CD14-positive monocyte (primary cell): ENCODE results near the gene PADI1. TPM values are rescaled to one million over a fixed set of nuclear protein-coding genes. Genes with fewer than 3 reads are reported as not detected.
A peak's percentile ranks its signal among the peaks of the same experiment; 100 is the strongest.

Experiments
- DNase-seq, 3 donors: peaks; one replicate each; pipeline ENCODE4 v3.0.0-alpha.2; 2011 to 2022
- H2AFZ ChIP-seq: 2 replicates; pipeline ENCODE4 v1.6.0; 2012; ENCODE audit warnings: mild to moderate bottlenecking, low read depth, low read length, inconsistent platforms; ENCODE audit not compliant: insufficient read depth, poor library complexity, severe bottlenecking
- H3K27ac ChIP-seq, 2 donors: 1 replicate in 1 of 2; 2 replicates in 1 of 2; pipeline ENCODE4 v1.5.1; 2012 to 2013; ENCODE audit warnings: low read length in 2 of 2, control low read depth in 1 of 2, inconsistent platforms in 1 of 2, low read depth in 1 of 2, mild to moderate bottlenecking in 1 of 2
- H3K27me3 ChIP-seq, 2 donors: one replicate each; pipeline versions ENCODE4 v1.6.0 to v1.6.1; 2011 to 2013; ENCODE audit warnings: low read length in 2 of 2; ENCODE audit not compliant: control insufficient read depth in 2 of 2, insufficient read depth in 2 of 2
- H3K36me3 ChIP-seq, 2 donors: replicated peaks in 1 of 2; 1 replicate in 1 of 2; 2 replicates in 1 of 2; pipeline versions ENCODE4 v1.5.1 to v1.6.1; 2012 to 2013; ENCODE audit warnings: low read length in 2 of 2, control low read depth in 1 of 2, inconsistent platforms in 1 of 2, mild to moderate bottlenecking in 1 of 2; ENCODE audit not compliant: insufficient read depth in 2 of 2, control insufficient read depth in 1 of 2
- H3K4me1 ChIP-seq, 2 donors: 1 replicate in 1 of 2; 2 replicates in 1 of 2; pipeline versions ENCODE4 v1.5.1 to v1.6.1; 2012 to 2013; ENCODE audit warnings: low read length in 2 of 2, control low read depth in 1 of 2, inconsistent platforms in 1 of 2, mild to moderate bottlenecking in 1 of 2, moderate library complexity in 1 of 2; ENCODE audit not compliant: insufficient read depth in 2 of 2, control insufficient read depth in 1 of 2
- H3K4me2 ChIP-seq: replicated peaks from 2 replicates; pipeline ENCODE3; 2012; ENCODE audit warnings: low read length, moderate library complexity, mild to moderate bottlenecking; ENCODE audit not compliant: poor library complexity, severe bottlenecking; ENCODE audit errors: extremely low read depth
- H3K4me3 ChIP-seq, 3 experiments: fragments of 200-600 bp in 1 of 3; sonication (generic) in 1 of 3; replicated peaks in 1 of 3; 1 replicate in 2 of 3; 2 replicates in 1 of 3; pipeline ENCODE4 v1.5.1; 2011 to 2013; ENCODE audit warnings: low read length in 3 of 3, mild to moderate bottlenecking in 3 of 3, control low read depth in 2 of 3, low read depth in 2 of 3, inconsistent platforms in 1 of 3, moderate library complexity in 1 of 3
- H3K79me2 ChIP-seq: 2 replicates; pipeline ENCODE4 v1.6.0; 2012; ENCODE audit warnings: mild to moderate bottlenecking, control low read depth, inconsistent platforms, low read length, moderate library complexity; ENCODE audit not compliant: insufficient read depth
- H3K9ac ChIP-seq: 2 replicates; pipeline ENCODE4 v1.6.0; 2017; ENCODE audit warnings: low read length, mild to moderate bottlenecking; ENCODE audit not compliant: insufficient read depth, poor library complexity, severe bottlenecking
- H3K9me3 ChIP-seq, 2 donors: replicated peaks in 1 of 2; 1 replicate in 1 of 2; 2 replicates in 1 of 2; pipeline versions ENCODE4 v1.5.1 to v1.6.1; 2012 to 2013; ENCODE audit warnings: low read length in 2 of 2, control low read depth in 1 of 2; ENCODE audit not compliant: control insufficient read depth in 1 of 2, insufficient read depth in 1 of 2
- H4K20me1 ChIP-seq: 2 replicates; pipeline ENCODE4 v1.6.0; 2012; ENCODE audit warnings: mild to moderate bottlenecking, low read length, control low read depth, moderate library complexity; ENCODE audit not compliant: insufficient read depth
- H3K27ac Mint-ChIP-seq, 7 donors: one replicate each; pipeline ENCODE4 v1.8.0; 2020; ENCODE audit warnings: mild to moderate bottlenecking in 7 of 7, mixed read lengths in 7 of 7, moderate library complexity in 6 of 7, inconsistent platforms in 2 of 7
- H3K27me3 Mint-ChIP-seq, 3 donors: one replicate each; pipeline ENCODE4 v1.8.0; 2021 to 2022; ENCODE audit warnings: low read depth in 3 of 3, mild to moderate bottlenecking in 3 of 3, mixed read lengths in 3 of 3, moderate library complexity in 3 of 3, inconsistent platforms in 1 of 3
- H3K36me3 Mint-ChIP-seq, 2 donors: one replicate each; pipeline ENCODE4 v1.8.0; 2020; ENCODE audit warnings: mixed read lengths in 2 of 2, inconsistent platforms in 1 of 2, mild to moderate bottlenecking in 1 of 2
- H3K4me1 Mint-ChIP-seq: one replicate; pipeline ENCODE4 v1.8.0; 2020; ENCODE audit warnings: mild to moderate bottlenecking, mixed read lengths
- H3K4me3 Mint-ChIP-seq, 2 donors: one replicate each; pipeline ENCODE4 v1.8.0; 2020; ENCODE audit warnings: mild to moderate bottlenecking in 2 of 2, mixed read lengths in 2 of 2, moderate library complexity in 1 of 2
- H3K9me3 Mint-ChIP-seq, 7 donors: one replicate each; pipeline ENCODE4 v1.8.0; 2020 to 2022; ENCODE audit warnings: mixed read lengths in 7 of 7, mild to moderate bottlenecking in 6 of 7, moderate library complexity in 6 of 7, inconsistent platforms in 2 of 7
- WGBS: methylation state at CpG from one replicate; pipeline ENCODE4 v1.1.5; 2013; ENCODE audit warnings: missing lambda C conversion rate; ENCODE audit not compliant: insufficient coverage; 5-methylcytosine and 5-hydroxymethylcytosine counted together
- intact Hi-C, 2 donors: fragments of 100-400 bp; cut with micrococcal nuclease; formaldehyde crosslinking; loops; one replicate each; pipeline versions ENCODE4 v1.15.0 to v1.15.1; 2023
- polyA plus RNA-seq, 3 donors: library from polyadenylated mRNA; depleted of rRNA in 1 of 3; unstranded in 2 of 3; stranded (reverse) in 1 of 3; fragments of 300-500 nt in 2 of 3; fragments of >200 nt in 1 of 3; fragmentation: Illumina TruSeq in 2 of 3; gene quantifications; 1 replicate in 2 of 3; 2 replicates in 1 of 3; pipeline ENCODE4 v1.2.3, GENCODE V29; 2012 to 2021
- TF ChIP-seq, protein P1 (sequence below): fragments of 200-600 bp; IDR thresholded peaks from one replicate; pipeline ENCODE4 v1.8.0; 2022; ENCODE audit warnings: antibody characterized with exemption, mild to moderate bottlenecking

PADI1 gene
- polyA plus RNA-seq, 3 donors: not detected

DNA sequence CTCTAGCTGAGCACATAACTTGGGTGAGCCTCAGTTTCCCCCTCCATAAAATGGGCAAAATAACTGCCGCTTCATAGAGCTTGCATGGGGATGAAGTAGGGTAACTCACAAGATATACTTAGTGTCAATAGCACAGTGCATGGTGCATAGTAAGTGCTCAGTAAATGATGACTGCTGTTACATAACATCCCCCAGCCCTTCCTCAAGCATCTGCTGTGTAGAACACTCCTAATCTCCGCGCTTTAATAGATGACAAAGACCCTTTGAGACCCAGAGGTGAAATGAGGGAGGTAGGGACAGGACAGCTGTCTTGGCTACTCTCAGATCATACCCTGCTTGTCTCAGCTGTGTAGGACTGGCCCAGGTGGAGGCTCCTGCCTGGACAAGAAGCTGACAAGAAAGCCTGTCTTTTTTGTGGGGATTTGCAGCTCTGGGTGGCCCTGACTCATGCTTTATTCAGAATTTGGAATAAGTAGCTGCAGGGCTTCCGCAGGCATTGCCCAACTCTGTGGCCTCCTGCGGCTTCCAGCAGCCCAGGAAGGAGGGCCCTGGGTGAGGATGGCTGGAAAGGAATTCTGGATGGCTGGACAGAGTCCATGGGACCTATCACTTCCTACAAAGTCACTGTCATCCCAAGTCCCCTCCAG, 82.3 kb downstream of the PADI1 start:
- Histone ChIP-seq H3K4me2 (peak overlapping the region; percentile 66), H2AFZ (no peak overlapping the region), H3K36me3 (no peaks in the 10 kb centered on the region), H3K4me1 (peaks cover 61 to 63% of the 10 kb centered on the region in 2 donors), H3K79me2 (no peaks in the 10 kb centered on the region), H3K9me3 (no peaks in the 10 kb centered on the region), H3K27me3 (no peaks in the 10 kb centered on the region), H3K9ac (no peak overlapping the region), H4K20me1 (no peaks in the 10 kb centered on the region), H3K27ac (peak overlapping the region; percentile 67 to 75), H3K4me3 (peak overlapping the region in 1 of 3 experiments; percentile 35)
- Mint-ChIP-seq H3K4me1 (peaks cover 65% of the 10 kb centered on the region), H3K27ac (peak overlapping the region; percentile 73 to 94 (median 91)), H3K36me3 (peaks cover 0 to 2% of the 10 kb centered on the region in 2 donors), H3K4me3 (peak overlapping the region; percentile 50 to 79), H3K27me3 (peaks cover 0 to 4% (median 0%) of the 10 kb centered on the region in 3 donors), H3K9me3 (peaks cover 0 to 2% (median 0%) of the 10 kb centered on the region in 7 donors)
- DNase-seq: peak; percentile 35 to 76 (median 69)
- TF ChIP-seq, protein P1, sequence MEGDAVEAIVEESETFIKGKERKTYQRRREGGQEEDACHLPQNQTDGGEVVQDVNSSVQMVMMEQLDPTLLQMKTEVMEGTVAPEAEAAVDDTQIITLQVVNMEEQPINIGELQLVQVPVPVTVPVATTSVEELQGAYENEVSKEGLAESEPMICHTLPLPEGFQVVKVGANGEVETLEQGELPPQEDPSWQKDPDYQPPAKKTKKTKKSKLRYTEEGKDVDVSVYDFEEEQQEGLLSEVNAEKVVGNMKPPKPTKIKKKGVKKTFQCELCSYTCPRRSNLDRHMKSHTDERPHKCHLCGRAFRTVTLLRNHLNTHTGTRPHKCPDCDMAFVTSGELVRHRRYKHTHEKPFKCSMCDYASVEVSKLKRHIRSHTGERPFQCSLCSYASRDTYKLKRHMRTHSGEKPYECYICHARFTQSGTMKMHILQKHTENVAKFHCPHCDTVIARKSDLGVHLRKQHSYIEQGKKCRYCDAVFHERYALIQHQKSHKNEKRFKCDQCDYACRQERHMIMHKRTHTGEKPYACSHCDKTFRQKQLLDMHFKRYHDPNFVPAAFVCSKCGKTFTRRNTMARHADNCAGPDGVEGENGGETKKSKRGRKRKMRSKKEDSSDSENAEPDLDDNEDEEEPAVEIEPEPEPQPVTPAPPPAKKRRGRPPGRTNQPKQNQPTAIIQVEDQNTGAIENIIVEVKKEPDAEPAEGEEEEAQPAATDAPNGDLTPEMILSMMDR: no peak
- WGBS: no CpG with 5 or more reads among the region's 5 CpGs
- intact Hi-C loops: no loop called here

DNA sequence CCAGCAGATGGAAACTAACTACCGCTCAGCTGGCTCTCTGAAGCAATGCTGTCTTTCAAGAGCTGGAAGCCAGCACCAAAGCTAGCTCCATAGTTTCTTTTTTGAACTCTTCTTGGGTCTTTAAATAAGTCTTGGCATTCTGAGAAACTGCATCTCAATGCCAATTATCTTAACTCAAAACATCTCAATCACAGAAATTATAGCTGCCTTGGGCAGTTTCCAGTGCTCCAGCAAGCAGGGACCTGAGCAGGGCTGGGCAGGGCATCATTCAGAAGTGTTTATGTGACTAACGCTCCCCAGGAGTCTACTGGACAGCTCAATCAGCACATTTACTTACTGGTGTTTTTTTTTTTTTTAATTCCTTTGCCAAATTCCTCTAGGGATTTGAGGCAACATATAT, 84.8 kb downstream of the PADI1 start:
- H3K4me3 Mint-ChIP-seq: no peak overlapping the region
- intact Hi-C loops: no loop called here
- peaks cover 48% of the 10 kb centered on the region for H3K4me1 Mint-ChIP-seq
- peaks cover 0 to 2% of the 10 kb centered on the region in 2 donors for H3K36me3 Mint-ChIP-seq
- Histone ChIP-seq H3K4me1 (peaks cover 37 to 43% of the 10 kb centered on the region in 2 donors), H3K4me3 (no peak overlapping the region), H3K4me2 (no peak overlapping the region), H3K79me2 (no peaks in the 10 kb centered on the region), H3K27me3 (no peaks in the 10 kb centered on the region), H3K9me3 (no peaks in the 10 kb centered on the region), H4K20me1 (no peaks in the 10 kb centered on the region), H3K27ac (no peak overlapping the region), H2AFZ (no peak overlapping the region), H3K36me3 (no peaks in the 10 kb centered on the region), H3K9ac (no peak overlapping the region)
- peak overlapping the region in 1 of 7 donors; percentile 48 for H3K27ac Mint-ChIP-seq
- no peak for DNase-seq
- TF ChIP-seq, protein P1: no peak
- WGBS: 100% methylated on average over 2 of the region's 2 CpGs
- peaks cover 0 to 1% (median 0%) of the 10 kb centered on the region in 7 donors for H3K9me3 Mint-ChIP-seq
- H3K27me3 Mint-ChIP-seq: peaks cover 0 to 3% (median 0%) of the 10 kb centered on the region in 3 donors
